Testis (tissue), 3 donors: ENCODE results near the gene C20orf96. TPM values are rescaled to one million over a fixed set of nuclear protein-coding genes. Genes with fewer than 3 reads are reported as not detected.

ENCODE experiments used
- DNase-seq: peaks from one replicate; pipeline ENCODE4 v3.0.0-alpha.2; 2019
- H3K27ac ChIP-seq, 2 donors: fragments of 200-600 bp; sonication (generic); one replicate each; pipeline ENCODE4 v1.5.1; 2019
- H3K27me3 ChIP-seq: fragments of 200-600 bp; sonication (generic); one replicate; pipeline ENCODE4 v1.5.1; 2019
- H3K36me3 ChIP-seq: fragments of 200-600 bp; sonication (generic); one replicate; pipeline ENCODE4 v1.5.1; 2017; ENCODE audit warnings: low read depth; ENCODE audit errors: missing control alignments
- H3K4me1 ChIP-seq: fragments of 200-600 bp; sonication (generic); one replicate; pipeline ENCODE4 v1.5.1; 2019
- H3K4me3 ChIP-seq, 2 donors: fragments of 200-600 bp; sonication (generic); one replicate each; pipeline ENCODE4 v1.5.1; 2017 to 2019
- H3K9me3 ChIP-seq: fragments of 200-600 bp; sonication (generic); one replicate; pipeline ENCODE4 v1.5.1; 2017
- POLR2A ChIP-seq: fragments of 450-650 bp; IDR thresholded peaks from one replicate; pipeline ENCODE4 v1.6.1; 2017; ENCODE audit warnings: antibody characterized with exemption, mild to moderate bottlenecking, moderate library complexity
- whole genome bisulfite sequencing, 2 donors: methylation state at CpG; one replicate each; pipeline ENCODE4 v1.1.5; 2018; 5-methylcytosine and 5-hydroxymethylcytosine counted together
- intact Hi-C: fragments of 100-400 bp; cut with DNase I; formaldehyde crosslinking; loops from one replicate; pipeline ENCODE4 v1.15.1; 2023; ENCODE audit warnings: low total_unique reads
- polyA plus RNA-seq: library from polyadenylated mRNA; stranded (reverse); fragments of 350-450 nt; fragmentation: Illumina TruSeq; extraction: RNeasy Lipid Tissue Mini Kit (QIAGEN cat#74804); gene quantifications from one replicate; pipeline ENCODE4 v1.2.3, GENCODE V29; 2014; ENCODE audit warnings: low read depth, low replicate concordance; ENCODE audit not compliant: insufficient read depth
- total RNA-seq, 2 donors: library from RNA; depleted of rRNA; stranded (reverse); fragments of >200 nt; gene quantifications; one replicate each; pipeline ENCODE4 v1.2.3, GENCODE V29; 2016
- TF ChIP-seq, protein P1 (sequence below), 3 experiments: fragments of 450-650 bp in 2 of 3; fragments of 200-600 bp in 1 of 3; sonication (generic) in 1 of 3; IDR thresholded peaks; one replicate each; pipeline ENCODE4 v1.5.1; 2016 to 2019; ENCODE audit warnings: antibody characterized with exemption in 3 of 3, mild to moderate bottlenecking in 2 of 3, moderate library complexity in 1 of 3

The C20orf96 gene
- total and polyA plus RNA-seq, 3 donors from 2014 or later: 16.7 to 46.3 (median 32.0) TPM

DNA sequence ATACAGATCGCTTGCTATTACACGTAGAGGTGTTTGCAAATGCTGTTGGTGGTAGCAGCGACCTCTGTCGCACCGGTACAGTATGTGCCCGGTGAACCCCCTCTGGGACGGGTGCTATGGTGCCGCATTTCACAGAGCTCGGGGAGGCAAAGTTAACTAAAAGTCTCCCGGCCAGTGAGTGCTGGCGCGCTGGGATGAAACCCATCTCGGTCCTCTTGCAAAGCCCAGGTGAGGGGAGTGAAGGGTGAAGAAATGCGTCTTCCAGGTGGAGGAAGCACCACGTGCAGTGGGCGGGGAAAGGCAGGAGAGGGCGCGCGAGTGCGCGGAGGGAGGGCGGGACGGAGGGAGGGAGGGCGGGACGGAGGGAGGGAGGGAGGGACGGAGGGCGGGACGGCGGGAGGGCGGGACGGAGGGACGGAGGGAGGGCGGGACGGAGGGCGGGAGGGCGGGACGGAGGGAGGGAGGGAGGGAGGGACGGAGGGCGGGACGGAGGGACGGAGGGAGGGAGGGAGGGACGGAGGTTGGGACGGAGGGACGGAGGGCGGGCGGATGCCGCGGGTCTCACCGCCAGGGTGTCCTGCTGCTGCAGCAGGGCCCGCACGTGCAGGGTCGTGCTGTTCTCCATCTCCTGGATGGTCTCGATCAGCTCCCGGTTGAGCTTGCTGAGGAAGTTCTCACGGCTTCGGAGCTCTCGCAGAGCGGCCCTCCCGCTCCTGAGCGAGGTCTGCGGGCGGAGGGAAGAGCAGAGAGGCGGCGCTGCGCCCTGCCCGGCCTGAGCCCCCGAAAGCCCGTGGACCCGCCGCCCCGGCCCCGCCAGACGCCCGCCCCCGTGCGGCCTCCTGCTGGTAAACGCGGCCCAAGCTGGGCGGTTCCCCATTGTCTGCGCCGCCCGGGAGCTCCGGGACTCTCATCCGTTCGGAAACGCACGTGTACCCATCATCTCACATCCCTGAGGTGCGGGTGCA is 11.7 kb downstream of the C20orf96 start:
- Histone ChIP-seq H3K4me3 (peak overlapping the region; percentile 29 to 47), H3K4me1 (peaks cover 4% of the 10 kb centered on the region), H3K9me3 (no peaks in the 10 kb centered on the region), H3K27me3 (no peaks in the 10 kb centered on the region), H3K36me3 (no peaks in the 10 kb centered on the region), H3K27ac (peak overlapping the region in 1 of 2 donors; percentile 37)
- TF ChIP-seq POLR2A: no peak
- TF ChIP-seq, protein P1, sequence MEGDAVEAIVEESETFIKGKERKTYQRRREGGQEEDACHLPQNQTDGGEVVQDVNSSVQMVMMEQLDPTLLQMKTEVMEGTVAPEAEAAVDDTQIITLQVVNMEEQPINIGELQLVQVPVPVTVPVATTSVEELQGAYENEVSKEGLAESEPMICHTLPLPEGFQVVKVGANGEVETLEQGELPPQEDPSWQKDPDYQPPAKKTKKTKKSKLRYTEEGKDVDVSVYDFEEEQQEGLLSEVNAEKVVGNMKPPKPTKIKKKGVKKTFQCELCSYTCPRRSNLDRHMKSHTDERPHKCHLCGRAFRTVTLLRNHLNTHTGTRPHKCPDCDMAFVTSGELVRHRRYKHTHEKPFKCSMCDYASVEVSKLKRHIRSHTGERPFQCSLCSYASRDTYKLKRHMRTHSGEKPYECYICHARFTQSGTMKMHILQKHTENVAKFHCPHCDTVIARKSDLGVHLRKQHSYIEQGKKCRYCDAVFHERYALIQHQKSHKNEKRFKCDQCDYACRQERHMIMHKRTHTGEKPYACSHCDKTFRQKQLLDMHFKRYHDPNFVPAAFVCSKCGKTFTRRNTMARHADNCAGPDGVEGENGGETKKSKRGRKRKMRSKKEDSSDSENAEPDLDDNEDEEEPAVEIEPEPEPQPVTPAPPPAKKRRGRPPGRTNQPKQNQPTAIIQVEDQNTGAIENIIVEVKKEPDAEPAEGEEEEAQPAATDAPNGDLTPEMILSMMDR (IDR thresholded peaks at IDR 0.05): no peak
- intact Hi-C loops: loop anchor here (10.0 kb wide), 1 partner anchor 46 kb away; the partner anchor contains the start of gene SOX12
- WGBS, 2 donors: 22 to 62% methylated on average over 15 to 64 of the region's 88 CpGs
- peak; percentile 26 for DNase-seq

DNA sequence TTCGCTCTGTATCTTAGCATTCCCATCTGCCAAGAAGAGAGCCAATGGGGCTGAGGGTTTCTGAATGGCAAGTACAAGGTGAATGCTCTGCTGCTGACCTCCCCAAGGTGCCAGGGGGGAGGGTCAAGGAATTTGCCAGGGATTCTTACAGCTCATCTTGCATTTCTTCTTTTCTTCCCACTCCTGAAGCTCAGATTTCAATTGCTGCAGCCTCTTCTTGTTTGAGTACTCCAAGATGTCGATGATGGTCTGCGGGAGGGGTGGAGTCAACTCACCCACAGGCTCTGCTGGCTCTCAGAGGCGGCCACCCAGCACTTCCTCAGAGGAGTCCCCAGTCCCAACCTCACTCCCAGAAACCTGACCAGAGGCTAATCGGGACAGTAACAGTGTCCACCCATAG is 12.4 kb downstream of the C20orf96 start:
- no peaks in the 10 kb centered on the region for H3K9me3 ChIP-seq
- H3K27ac ChIP-seq: no peak overlapping the region
- no peak overlapping the region for H3K4me3 ChIP-seq
- no peaks in the 10 kb centered on the region for H3K4me1 ChIP-seq
- H3K36me3 ChIP-seq: no peaks in the 10 kb centered on the region
- WGBS, 2 donors: 37 to 73% methylated on average over 5 of the region's 5 CpGs
- intact Hi-C loops: loop anchor here (10.0 kb wide), 1 partner anchor 47 kb away; the partner anchor contains the start of gene SOX12
- H3K27me3 ChIP-seq: no peaks in the 10 kb centered on the region
- DNase-seq: peak; percentile 15
- TF ChIP-seq POLR2A: no peak
- TF ChIP-seq, protein P1 (IDR thresholded peaks at IDR 0.05): no peak

DNA sequence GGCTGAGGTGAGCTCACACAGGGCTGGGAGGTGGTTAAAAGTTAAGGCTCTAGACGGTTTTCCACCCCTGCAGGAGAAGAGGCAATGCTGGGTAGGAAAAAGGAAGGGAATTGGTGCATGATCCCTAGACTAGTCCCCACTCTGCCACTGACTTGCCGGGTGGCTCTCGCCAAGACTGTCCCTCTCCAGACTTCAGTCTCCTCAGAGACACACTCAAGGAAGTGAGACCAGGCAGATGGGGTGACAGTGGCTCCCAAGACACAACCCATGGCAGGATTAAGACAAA is 13.1 kb downstream of the C20orf96 start:
- Histone ChIP-seq H3K9me3 (no peaks in the 10 kb centered on the region), H3K36me3 (no peaks in the 10 kb centered on the region), H3K4me3 (no peak overlapping the region), H3K27ac (no peak overlapping the region), H3K4me1 (no peaks in the 10 kb centered on the region), H3K27me3 (no peaks in the 10 kb centered on the region)
- intact Hi-C loops: loop anchor here (10.0 kb wide), 1 partner anchor 47 kb away; the partner anchor contains the start of gene SOX12
- TF ChIP-seq, protein P1 (IDR thresholded peaks at IDR 0.05): no peak
- TF ChIP-seq POLR2A: no peak
- DNase-seq: peak; percentile 4
- 61 to 89% methylated on average over 3 of the region's 3 CpGs for WGBS, 2 donors

DNA sequence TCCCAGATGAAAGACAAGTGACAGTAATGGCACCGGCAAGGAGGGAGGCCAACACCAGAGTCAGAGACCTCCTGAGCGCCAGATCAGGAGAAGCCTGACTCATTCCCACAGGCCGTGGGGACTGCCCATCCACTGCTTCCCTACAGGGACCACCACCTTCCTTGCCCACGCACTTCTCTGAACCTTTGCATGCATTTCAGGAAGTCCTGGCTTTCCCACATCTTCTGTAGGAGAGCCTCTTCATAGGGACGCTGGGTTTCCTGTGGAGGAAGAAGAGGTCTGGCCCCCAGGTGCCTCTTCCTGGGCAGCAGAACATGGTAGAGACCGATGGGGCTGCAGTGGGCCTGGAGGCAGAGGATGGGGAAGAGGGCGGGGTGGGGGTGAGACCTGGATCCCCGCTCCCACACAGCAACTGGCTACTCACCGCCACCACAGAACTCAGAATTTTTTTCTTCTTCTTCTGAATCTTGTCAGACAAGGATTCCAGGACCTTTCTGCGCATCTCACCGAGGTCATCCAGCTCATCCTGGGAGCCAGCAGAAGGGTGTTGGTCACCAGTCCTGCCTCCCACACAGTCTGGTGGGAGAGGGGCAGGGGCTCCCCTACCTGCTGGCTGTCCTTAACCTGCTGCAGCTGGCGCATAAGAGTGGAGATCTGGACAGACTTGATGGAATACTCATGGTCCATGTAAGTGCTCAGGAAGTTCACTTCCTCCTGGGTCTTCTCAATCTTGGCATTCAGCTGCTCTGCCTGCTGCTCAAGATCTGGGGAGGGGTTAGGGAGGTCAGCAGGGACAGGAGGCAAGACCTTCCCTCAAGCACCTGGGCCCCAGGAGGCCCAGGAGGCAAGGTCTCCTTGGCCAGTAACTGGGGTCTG is 13.7 kb downstream of the C20orf96 start:
- no peaks in the 10 kb centered on the region for H3K4me1 ChIP-seq

More for the DNA sequence above, 13.7 kb downstream of the C20orf96 start:
- WGBS, 2 donors: 94 to 96% methylated on average over 11 to 12 of the region's 12 CpGs
- DNase-seq: peak; percentile 11
- Histone ChIP-seq H3K4me3 (no peak overlapping the region), H3K9me3 (no peaks in the 10 kb centered on the region), H3K27me3 (no peaks in the 10 kb centered on the region), H3K36me3 (no peaks in the 10 kb centered on the region), H3K27ac (no peak overlapping the region)
- TF ChIP-seq, protein P1 (IDR thresholded peaks at IDR 0.05): no peak
- TF ChIP-seq POLR2A: no peak
- intact Hi-C loops: loop anchor here (10.0 kb wide), 1 partner anchor 48 kb away; the partner anchor contains the start of gene SOX12
